Heart left ventricle (tissue), 16 donors: ENCODE data around the gene IGSF3. TPM values are rescaled to one million over a fixed set of nuclear protein-coding genes. Genes with fewer than 3 reads are reported as not detected.
A peak's percentile ranks its signal among the peaks of the same experiment; 100 is the strongest.

Experiments used
- ATAC-seq, 4 donors: fragments of 200-7000 bp; cut with Tn5 transposase; one replicate each; pipeline ENCODE4 v1.9.1; 2020 to 2022; ENCODE audit warnings: moderate library complexity in 4 of 4, mild to moderate bottlenecking in 3 of 4, moderate number of reproducible peaks in 1 of 4
- DNase-seq, 5 donors: peaks; one replicate each; pipeline ENCODE4 v3.0.0-alpha.2; 2020
- H3K27ac ChIP-seq, 12 donors: fragments of 200-600 bp; sonication (generic) in 4 of 12; one replicate each; pipeline versions ENCODE4 v1.5.0 to v1.8.0; 2016 to 2022; ENCODE audit warnings: mild to moderate bottlenecking in 2 of 12
- H3K27me3 ChIP-seq, 9 donors: fragments of 200-600 bp; sonication (generic) in 2 of 9; one replicate each; pipeline versions ENCODE4 v1.5.1 to v1.8.0; 2016 to 2022; ENCODE audit warnings: mild to moderate bottlenecking in 3 of 9
- H3K36me3 ChIP-seq, 9 donors: fragments of 200-600 bp; sonication (generic) in 2 of 9; one replicate each; pipeline versions ENCODE4 v1.5.0 to v1.8.0; 2018 to 2022; ENCODE audit warnings: mild to moderate bottlenecking in 2 of 9
- H3K4me1 ChIP-seq, 12 donors: fragments of 200-600 bp; sonication (generic) in 4 of 12; one replicate each; pipeline versions ENCODE4 v1.5.0 to v1.8.0; 2016 to 2022; ENCODE audit warnings: mild to moderate bottlenecking in 3 of 12
- H3K4me3 ChIP-seq, 12 donors: fragments of 200-600 bp; sonication (generic) in 4 of 12; one replicate each; pipeline versions ENCODE4 v1.5.0 to v1.8.0; 2017 to 2022; ENCODE audit warnings: mild to moderate bottlenecking in 9 of 12, moderate library complexity in 4 of 12
- H3K9me3 ChIP-seq, 12 donors: fragments of 200-600 bp; sonication (generic) in 4 of 12; one replicate each; pipeline versions ENCODE4 v1.5.0 to v1.8.0; 2016 to 2022; ENCODE audit warnings: mild to moderate bottlenecking in 1 of 12
- POLR2A ChIP-seq, 2 donors: fragments of 450-650 bp; IDR thresholded peaks; one replicate each; pipeline ENCODE4 v1.6.1; 2017; ENCODE audit warnings: antibody characterized with exemption in 2 of 2, mild to moderate bottlenecking in 2 of 2, moderate library complexity in 2 of 2
- WGBS, 4 donors: extraction: QIAGEN DNeasy Blood & Tissue Kit in 2 of 4; methylation state at CpG; one replicate each; pipeline versions ENCODE4 v1.1.5 to v1.1.7; 2013 to 2018; 5-methylcytosine and 5-hydroxymethylcytosine counted together
- intact Hi-C, 10 donors: fragments of 100-400 bp; cut with DNase I; formaldehyde crosslinking; loops; one replicate each; pipeline versions ENCODE4 v1.11.1 to v1.14.2; 2022
- polyA plus RNA-seq, 2 donors: library from polyadenylated mRNA; stranded (reverse); fragments of 200-250 nt; gene quantifications; one replicate each; pipeline ENCODE4 v1.2.3, GENCODE V29; 2013
- total RNA-seq, 9 donors: library from RNA; depleted of rRNA in 2 of 9; stranded (reverse); fragments of >200 nt in 2 of 9; fragmentation: NEBNext Ultra II Directional in 3 of 9; extraction: Animal tissue kit (Norgen Biotek cat#: 25700) in 3 of 9; gene quantifications; one replicate each; pipeline versions ENCODE4 v1.1.0 to v1.2.4, GENCODE V29; 2016 to 2023
- TF ChIP-seq, protein P1 (sequence below), 12 donors: fragments of 200-600 bp; sonication (generic) in 4 of 12; IDR thresholded peaks; one replicate each; pipeline versions ENCODE4 v1.5.0 to v1.8.0; 2018 to 2022; ENCODE audit warnings: antibody characterized with exemption in 12 of 12, mild to moderate bottlenecking in 5 of 12
- donor health status: ischemic (EF 13 %, LVEDD 7.1; RV severe dilation, severe dysfunction).
- donor health status: healthy with polysubstance abuse.
- donor health status: DM: no; HTN: yes; CAD: no.
- donor health status: DM: no; HTN: no; CAD: no.
- donor health status: ischemic (EF 25% LVEDD 6.9; RV normal size, moderate dysfunction).
- donor health status: ischemic (EF 25% LVEDD 5.7; RV mildly dilated, moderate dysfunction).
- donor health status: healthy.
- donor health status: DM: yes; HTN: yes; CAD: no.
- donor health status: ischemic (EF 35%, LVEDD 5.7; RV mildly dilated, moderate dysfunction).
- donor health status: nonischemic (EF 11% LVEDD 7.7; RV severe dilation, severe dysfunction).
- donor health status: DM: yes; HTN: yes; CAD: no.
- donor health status: PGD.
- donor health status: ischemic (EF 29% LVEDD 5.4; RV normal size, mild dysfunction).
- donor health status: nonischemic (EF 23%, LVEDD 6.1; RV moderate dilation, normal function).

IGSF3 gene
- total and polyA plus RNA-seq, 11 donors, result 3.5 to 19.3 (median 11.5) TPM

GRCh38 chr1:116559304-116559761 lies 108.2 kb downstream of the IGSF3 start:
- DNase-seq (no peak), ATAC-seq (no peak)
- peaks cover 0 to 8% (median 0%) of the 10 kb centered on the region in 9 donors for H3K36me3 ChIP-seq
- peaks cover 0 to 9% (median 0%) of the 10 kb centered on the region in 12 donors for H3K9me3 ChIP-seq
- peaks cover 0 to 83% (median 31%) of the 10 kb centered on the region in 12 donors for H3K4me1 ChIP-seq
- 82 to 88% (median 86%) methylated on average over 8 of the region's 8 CpGs for WGBS, 4 donors
- no peaks in the 10 kb centered on the region for H3K27me3 ChIP-seq
- H3K27ac ChIP-seq, result no peak overlapping the region
- intact Hi-C loops, result loop anchor here in 1 of 10 donors (5.0 kb wide), 1 partner anchor 57 kb away; no protein-coding TSS in a partner anchor
- TF ChIP-seq, protein P1, sequence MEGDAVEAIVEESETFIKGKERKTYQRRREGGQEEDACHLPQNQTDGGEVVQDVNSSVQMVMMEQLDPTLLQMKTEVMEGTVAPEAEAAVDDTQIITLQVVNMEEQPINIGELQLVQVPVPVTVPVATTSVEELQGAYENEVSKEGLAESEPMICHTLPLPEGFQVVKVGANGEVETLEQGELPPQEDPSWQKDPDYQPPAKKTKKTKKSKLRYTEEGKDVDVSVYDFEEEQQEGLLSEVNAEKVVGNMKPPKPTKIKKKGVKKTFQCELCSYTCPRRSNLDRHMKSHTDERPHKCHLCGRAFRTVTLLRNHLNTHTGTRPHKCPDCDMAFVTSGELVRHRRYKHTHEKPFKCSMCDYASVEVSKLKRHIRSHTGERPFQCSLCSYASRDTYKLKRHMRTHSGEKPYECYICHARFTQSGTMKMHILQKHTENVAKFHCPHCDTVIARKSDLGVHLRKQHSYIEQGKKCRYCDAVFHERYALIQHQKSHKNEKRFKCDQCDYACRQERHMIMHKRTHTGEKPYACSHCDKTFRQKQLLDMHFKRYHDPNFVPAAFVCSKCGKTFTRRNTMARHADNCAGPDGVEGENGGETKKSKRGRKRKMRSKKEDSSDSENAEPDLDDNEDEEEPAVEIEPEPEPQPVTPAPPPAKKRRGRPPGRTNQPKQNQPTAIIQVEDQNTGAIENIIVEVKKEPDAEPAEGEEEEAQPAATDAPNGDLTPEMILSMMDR (IDR thresholded peaks at IDR 0.05), result no peak
- TF ChIP-seq POLR2A (IDR thresholded peaks at IDR 0.05), result no peak
- H3K4me3 ChIP-seq, result no peak overlapping the region

- ATAC-seq (no peak), DNase-seq (no peak)
- WGBS, 4 donors, result 73 to 86% (median 83%) methylated on average over 1 of the region's 1 CpG
- Histone ChIP-seq H3K4me3 (no peak overlapping the region), H3K36me3 (peaks cover 0 to 2% (median 0%) of the 10 kb centered on the region in 9 donors), H3K9me3 (peaks cover 0 to 4% (median 0%) of the 10 kb centered on the region in 12 donors), H3K4me1 (peaks cover 0 to 87% (median 34%) of the 10 kb centered on the region in 12 donors), H3K27ac (no peak overlapping the region), H3K27me3 (no peaks in the 10 kb centered on the region)
- intact Hi-C loops, result loop anchor here in 1 of 10 donors (5.0 kb wide), 1 partner anchor 56 kb away; no protein-coding TSS in a partner anchor
- TF ChIP-seq, protein P1 (IDR thresholded peaks at IDR 0.05), result no peak
- TF ChIP-seq POLR2A (IDR thresholded peaks at IDR 0.05), result no peak
Measured at GRCh38 chr1:116558571-116558970, 109.0 kb downstream of the IGSF3 start.

DNA sequence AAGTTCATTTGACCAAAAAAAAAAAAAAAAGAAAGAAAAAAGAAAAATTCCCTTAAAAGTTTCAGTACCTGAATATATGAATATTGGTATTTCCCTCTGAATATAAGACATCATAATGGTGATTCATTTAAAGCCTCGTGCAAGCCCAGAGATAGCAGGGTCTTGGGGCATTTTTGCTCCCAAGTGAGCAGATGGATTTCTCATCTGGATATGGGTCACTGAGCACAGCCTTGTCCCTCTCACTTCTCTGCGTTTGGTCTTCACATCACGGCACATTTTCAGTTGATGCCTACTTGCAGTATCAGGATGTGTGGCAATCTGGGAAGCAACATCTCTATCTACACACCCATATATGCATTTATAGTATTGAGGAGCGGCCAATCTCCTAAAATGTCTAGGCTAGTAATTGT lies 109.4 kb downstream of the IGSF3 start:
- no peak for ATAC-seq
- H3K27ac ChIP-seq, result no peak overlapping the region
- H3K4me3 ChIP-seq, result no peak overlapping the region
- TF ChIP-seq, protein P1 (IDR thresholded peaks at IDR 0.05), result no peak
- TF ChIP-seq POLR2A (IDR thresholded peaks at IDR 0.05), result no peak
- peaks cover 0 to 91% (median 35%) of the 10 kb centered on the region in 12 donors for H3K4me1 ChIP-seq
- 84 to 92% (median 91%) methylated on average over 4 of the region's 4 CpGs for WGBS, 4 donors
- no peak for DNase-seq
- H3K9me3 ChIP-seq, result no peaks in the 10 kb centered on the region
- no peaks in the 10 kb centered on the region for H3K27me3 ChIP-seq
- no peaks in the 10 kb centered on the region for H3K36me3 ChIP-seq
- intact Hi-C loops, result loop anchor here in 1 of 10 donors (5.0 kb wide), 1 partner anchor 56 kb away; no protein-coding TSS in a partner anchor

DNA sequence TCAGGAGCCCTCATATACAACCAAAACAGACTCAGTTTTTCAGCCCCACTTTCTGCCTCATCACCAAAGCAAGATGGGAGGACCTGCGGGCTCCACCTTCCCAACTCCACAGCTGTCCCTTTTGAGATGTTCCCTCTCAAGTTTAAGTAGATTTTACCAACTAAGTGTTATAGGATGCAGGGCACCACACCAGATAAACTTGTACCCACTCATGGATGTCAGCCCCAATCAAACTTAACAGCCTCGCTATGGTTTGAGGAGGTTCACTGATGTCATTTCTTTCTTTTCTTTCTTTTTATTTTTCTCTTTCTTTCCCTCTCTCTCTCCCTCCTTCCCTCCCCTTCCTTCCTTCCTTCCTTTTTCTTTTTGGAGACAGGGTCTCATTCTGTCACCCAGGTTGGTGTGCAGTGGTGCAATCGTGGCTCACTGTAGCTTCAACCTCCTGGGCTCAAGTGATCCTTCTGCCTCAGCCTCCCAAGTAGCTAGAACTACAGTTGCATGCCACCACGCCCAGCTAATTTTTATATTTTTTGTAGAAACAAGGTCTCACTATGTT lies 110.1 kb downstream of the IGSF3 start:
- Histone ChIP-seq H3K4me1 (peaks cover 0 to 95% (median 35%) of the 10 kb centered on the region in 12 donors), H3K4me3 (no peak overlapping the region), H3K27me3 (no peaks in the 10 kb centered on the region), H3K36me3 (no peaks in the 10 kb centered on the region), H3K9me3 (no peaks in the 10 kb centered on the region), H3K27ac (peak overlapping the region in 4 of 12 donors; percentile 3 to 70 (median 32))
- DNase-seq, result no peak
- no peak for ATAC-seq
- intact Hi-C loops, result loop anchor here in 1 of 10 donors (5.0 kb wide), 1 partner anchor 55 kb away; no protein-coding TSS in a partner anchor
- WGBS, 4 donors, result 85 to 89% (median 85%) methylated on average over 4 of the region's 4 CpGs
- TF ChIP-seq, protein P1 (IDR thresholded peaks at IDR 0.05), result no peak
- TF ChIP-seq POLR2A (IDR thresholded peaks at IDR 0.05), result no peak
